ENCODE data around the gene BMPR1B.

The BMPR1B gene

GRCh38 chr4:94909645-94910044, 151.9 kb downstream of the BMPR1B start:
- no peak for DNase-seq (ENCODE audit: low read depth in 2 of 2, low spot score in 1 of 2)

GRCh38 chr4:94911106-94911505, 153.4 kb downstream of the BMPR1B start:
- DNase-seq (ENCODE audit: low read depth in 2 of 2, low spot score in 1 of 2): no peak

- DNase-seq (ENCODE audit: low read depth in 2 of 2, low spot score in 1 of 2): no peak
Measured at GRCh38 chr4:94912606-94913005, 154.9 kb downstream of the BMPR1B start.

GRCh38 chr4:94913316-94913715, 155.6 kb downstream of the BMPR1B start:
- DNase-seq (ENCODE audit: low read depth in 2 of 2, low spot score in 1 of 2): no peak

GRCh38 chr4:94917146-94917545, 159.4 kb downstream of the BMPR1B start:
- DNase-seq (ENCODE audit: low read depth in 2 of 2, low spot score in 1 of 2): no peak

GRCh38 chr4:94918543-94918942, 160.8 kb downstream of the BMPR1B start:
- DNase-seq (ENCODE audit: low read depth in 2 of 2, low spot score in 1 of 2): no peak

- DNase-seq (ENCODE audit: low read depth in 2 of 2, low spot score in 1 of 2): no peak
Measured at GRCh38 chr4:94920369-94920768, 162.6 kb downstream of the BMPR1B start.

GRCh38 chr4:94924566-94924965, 166.8 kb downstream of the BMPR1B start:
- no peak for DNase-seq (ENCODE audit: low read depth in 2 of 2, low spot score in 1 of 2)

- DNase-seq (ENCODE audit: low read depth in 2 of 2, low spot score in 1 of 2): no peak
Measured at GRCh38 chr4:94925764-94926347, 168.1 kb downstream of the BMPR1B start.

GRCh38 chr4:94926936-94927335, 169.2 kb downstream of the BMPR1B start:
- no peak for DNase-seq (ENCODE audit: low read depth in 2 of 2, low spot score in 1 of 2)

GRCh38 chr4:94927696-94928095, 169.9 kb downstream of the BMPR1B start:
- DNase-seq (ENCODE audit: low read depth in 2 of 2, low spot score in 1 of 2): no peak

GRCh38 chr4:94929696-94930095, 171.9 kb downstream of the BMPR1B start:
- no peak for DNase-seq (ENCODE audit: low read depth in 2 of 2, low spot score in 1 of 2)

- no peak for DNase-seq (ENCODE audit: low read depth in 2 of 2, low spot score in 1 of 2)
Measured at GRCh38 chr4:94931626-94932025, 173.9 kb downstream of the BMPR1B start.

GRCh38 chr4:94932366-94932765, 174.6 kb downstream of the BMPR1B start:
- no peak for DNase-seq (ENCODE audit: low read depth in 2 of 2, low spot score in 1 of 2)

- no peak for DNase-seq (ENCODE audit: low read depth in 2 of 2, low spot score in 1 of 2)
Measured at GRCh38 chr4:94933799-94934198, 176.0 kb downstream of the BMPR1B start.

GRCh38 chr4:94934201-94934600, 176.4 kb downstream of the BMPR1B start:
- no peak for DNase-seq (ENCODE audit: low read depth in 2 of 2, low spot score in 1 of 2)

GRCh38 chr4:94934864-94935263, 177.1 kb downstream of the BMPR1B start:
- DNase-seq (ENCODE audit: low read depth in 2 of 2, low spot score in 1 of 2): no peak

- DNase-seq (ENCODE audit: low read depth in 2 of 2, low spot score in 1 of 2): no peak
Measured at GRCh38 chr4:94936854-94937253, 179.1 kb downstream of the BMPR1B start.

- no peak for DNase-seq (ENCODE audit: low read depth in 2 of 2, low spot score in 1 of 2)
Measured at GRCh38 chr4:94939791-94940519, 182.2 kb downstream of the BMPR1B start.

GRCh38 chr4:94940520-94940908, 182.8 kb downstream of the BMPR1B start:
- DNase-seq (ENCODE audit: low read depth in 2 of 2, low spot score in 1 of 2): no peak

GRCh38 chr4:94941706-94942105, 184.0 kb downstream of the BMPR1B start:
- no peak for DNase-seq (ENCODE audit: low read depth in 2 of 2, low spot score in 1 of 2)

- DNase-seq (ENCODE audit: low read depth in 2 of 2, low spot score in 1 of 2): no peak
Measured at GRCh38 chr4:94944726-94945125, 187.0 kb downstream of the BMPR1B start.

- no peak for DNase-seq (ENCODE audit: low read depth in 2 of 2, low spot score in 1 of 2)
Measured at GRCh38 chr4:94947681-94948108, 189.9 kb downstream of the BMPR1B start.
